ENCODE measurements around the gene CFLAR. TPM values are rescaled to one million over a fixed set of nuclear protein-coding genes. Genes with fewer than 3 reads are reported as not detected.

Gene CFLAR
- polyA plus RNA-seq, 1 of the 3 experiments (the other 2 are of a cell fraction), result 23.7 TPM

GRCh38 chr2:201191132-201191875 lies 75.3 kb downstream of the CFLAR start:
- H3K9ac ChIP-seq, result no peak overlapping the region
- H2AFZ ChIP-seq (ENCODE audit: low read depth), result no peak overlapping the region; the same call in 1 of the 2 replicates
- peak overlapping the region in 1 of 2 experiments; percentile 18; a peak in 1 of 4 replicates for H3K27ac ChIP-seq (ENCODE audit: low read depth in 2 of 2, low read length in 1 of 2)
- H3K4me2 ChIP-seq, result no peak overlapping the region
- no peaks in the 10 kb centered on the region for H3K27me3 ChIP-seq (ENCODE audit: insufficient read depth)
- whole genome bisulfite sequencing (ENCODE audit: low lambda C conversion rate), result 63% methylated on average over 4 of the region's 4 CpGs
- no peaks in the 10 kb centered on the region for H3K9me2 ChIP-seq
- H4K20me1 ChIP-seq (ENCODE audit: insufficient read depth), result no peaks in the 10 kb centered on the region
- H3K79me2 ChIP-seq (ENCODE audit: insufficient read depth), result no peaks in the 10 kb centered on the region
- CTCF ChIA-PET, result interaction anchor here (0.8 kb wide), 1 partner anchor 290 kb away, joined by 3 read pairs; no protein-coding TSS in a partner anchor
- H3K4me3 ChIP-seq (ENCODE audit: low read depth in 2 of 2, low read length in 1 of 2), result no peak overlapping the region
- no peaks in the 10 kb centered on the region for H3F3A ChIP-seq (replicated peaks; ENCODE audit: insufficient read depth)
- no peaks in the 10 kb centered on the region for H3K36me3 ChIP-seq (replicated peaks in 1 of 2; ENCODE audit: control insufficient read depth in 1 of 2, insufficient read depth in 2 of 2, low read length in 1 of 2)
- POLR2A ChIA-PET, result no interaction called here
- no peaks in the 10 kb centered on the region; a peak in 1 of 4 replicates for H3K4me1 ChIP-seq (ENCODE audit: control insufficient read depth in 1 of 2, insufficient read depth in 2 of 2, low read depth in 1 of 2, low read length in 1 of 2)
- no peak for DNase-seq
- no peak for TF ChIP-seq TAF1 (IDR thresholded peaks at IDR 0.05; ENCODE audit: borderline replicate concordance, low read depth, low read length)
- no peak for TF ChIP-seq YY1 (IDR thresholded peaks at IDR 0.05; ENCODE audit: low read depth)
- TF ChIP-seq NRF1 (IDR thresholded peaks at IDR 0.05; ENCODE audit: low read depth, low read length), result no peak
- TF ChIP-seq JUND (IDR thresholded peaks at IDR 0.05), result no peak
- no peak for TF ChIP-seq MAX (IDR thresholded peaks at IDR 0.05; ENCODE audit: low read depth)
- TF ChIP-seq CHD2 (IDR thresholded peaks at IDR 0.05; ENCODE audit: low read length, partially characterized antibody), result no peak
- TF ChIP-seq FOSL2 (IDR thresholded peaks at IDR 0.05; ENCODE audit: borderline replicate concordance, low read depth), result no peak
- TF ChIP-seq RFX5 (IDR thresholded peaks at IDR 0.05; ENCODE audit: low read length), result no peak
- no peak for TF ChIP-seq GATA2 (CRISPR knock-in tag; IDR thresholded peaks at IDR 0.05)
- TF ChIP-seq GABPA (IDR thresholded peaks at IDR 0.05; ENCODE audit: low read depth), result no peak
- H3K9me3 ChIP-seq, result no peaks in the 10 kb centered on the region

- H3K9ac ChIP-seq, result no peak overlapping the region
- ChIA-PET CTCF (interaction anchor here (0.6 to 1.4 kb wide), 3 partner anchors 8 to 293 kb away, joined by 3 read pairs; no protein-coding TSS in a partner anchor), POLR2A (no interaction called here)
- H3K4me3 ChIP-seq (ENCODE audit: low read depth in 2 of 2, low read length in 1 of 2), result no peak overlapping the region
- H3K4me2 ChIP-seq, result no peak overlapping the region
- H3K4me1 ChIP-seq (ENCODE audit: control insufficient read depth in 1 of 2, insufficient read depth in 2 of 2, low read depth in 1 of 2, low read length in 1 of 2), result no peaks in the 10 kb centered on the region; a peak in 1 of 4 replicates
- H3K9me3 ChIP-seq, result no peaks in the 10 kb centered on the region
- H3K27ac ChIP-seq (ENCODE audit: low read depth in 2 of 2, low read length in 1 of 2), result no peak overlapping the region
- no peaks in the 10 kb centered on the region for H3K36me3 ChIP-seq (replicated peaks in 1 of 2; ENCODE audit: control insufficient read depth in 1 of 2, insufficient read depth in 2 of 2, low read length in 1 of 2)
- no peaks in the 10 kb centered on the region for H3F3A ChIP-seq (replicated peaks; ENCODE audit: insufficient read depth)
- no peak overlapping the region for H2AFZ ChIP-seq (ENCODE audit: low read depth)
- no peaks in the 10 kb centered on the region for H3K79me2 ChIP-seq (ENCODE audit: insufficient read depth)
- TF ChIP-seq CHD2 (IDR thresholded peaks at IDR 0.05; ENCODE audit: low read length, partially characterized antibody), result no peak
- 90% methylated on average over 3 of the region's 3 CpGs for WGBS (ENCODE audit: low lambda C conversion rate)
- no peaks in the 10 kb centered on the region for H4K20me1 ChIP-seq (ENCODE audit: insufficient read depth)
- DNase-seq, result no peak
- no peaks in the 10 kb centered on the region for H3K9me2 ChIP-seq
- H3K27me3 ChIP-seq (ENCODE audit: insufficient read depth), result no peaks in the 10 kb centered on the region
Measured at GRCh38 chr2:201194097-201194496, 78.1 kb downstream of the CFLAR start.

GRCh38 chr2:201195331-201195730 lies 79.4 kb downstream of the CFLAR start:
- ChIA-PET POLR2A (interaction anchor here (0.6 kb wide), 1 partner anchor 9 kb away, joined by 5 read pairs; no protein-coding TSS in a partner anchor), CTCF (interaction anchor here (1.1 to 2.6 kb wide), 3 partner anchors 10 to 37 kb away, joined by 3 to 8 read pairs (median 4); no protein-coding TSS in a partner anchor)
- TF ChIP-seq MEF2A (IDR thresholded peaks at IDR 0.05; ENCODE audit: borderline replicate concordance, low read depth) (no peak), FOSL2 (IDR thresholded peaks at IDR 0.05; ENCODE audit: borderline replicate concordance, low read depth) (no peak), NFIC (IDR thresholded peaks at IDR 0.05; ENCODE audit: borderline replicate concordance) (no peak), MXI1 (IDR thresholded peaks at IDR 0.05; ENCODE audit: low read depth, low read length) (no peak), USF2 (IDR thresholded peaks at IDR 0.05; ENCODE audit: borderline replicate concordance, low read depth, low read length) (no peak), NRF1 (IDR thresholded peaks at IDR 0.05; ENCODE audit: low read depth, low read length) (no peak), CTCF (IDR thresholded peaks at IDR 0.05) (no peak)

More at GRCh38 chr2:201195331-201195730, 79.4 kb downstream of the CFLAR start:
- Histone ChIP-seq H3K4me2 (no peak overlapping the region), H3K9me3 (no peaks in the 10 kb centered on the region), H3K36me3 (replicated peaks in 1 of 2; ENCODE audit: control insufficient read depth in 1 of 2, insufficient read depth in 2 of 2, low read length in 1 of 2) (no peaks in the 10 kb centered on the region), H3K79me2 (ENCODE audit: insufficient read depth) (no peaks in the 10 kb centered on the region), H2AFZ (ENCODE audit: low read depth) (no peak overlapping the region), H3K4me3 (ENCODE audit: low read depth in 2 of 2, low read length in 1 of 2) (no peak overlapping the region), H3K27me3 (ENCODE audit: insufficient read depth) (no peaks in the 10 kb centered on the region), H3F3A (replicated peaks; ENCODE audit: insufficient read depth) (no peaks in the 10 kb centered on the region), H3K4me1 (ENCODE audit: control insufficient read depth in 1 of 2, insufficient read depth in 2 of 2, low read depth in 1 of 2, low read length in 1 of 2) (peaks cover 0 to 1% of the 10 kb centered on the region in 2 experiments; a peak in 2 of 4 replicates), H3K9me2 (no peaks in the 10 kb centered on the region), H3K9ac (no peak overlapping the region), H4K20me1 (ENCODE audit: insufficient read depth) (no peaks in the 10 kb centered on the region), H3K27ac (ENCODE audit: low read depth in 2 of 2, low read length in 1 of 2) (no peak overlapping the region)
- 88% methylated on average over 3 of the region's 3 CpGs for WGBS (ENCODE audit: low lambda C conversion rate)
- DNase-seq, result no peak

Measured in SK-N-SH (cell line).